Nephron (organoid): ENCODE results near the gene RAB31.

Experiments used
- H3K27ac Mint-ChIP-seq, 3 experiments: 2 replicates each; pipeline ENCODE4 v1.8.0; 2020; ENCODE audit warnings: mixed read lengths in 3 of 3, mild to moderate bottlenecking in 2 of 3, moderate library complexity in 1 of 3
- H3K27me3 Mint-ChIP-seq: 2 replicates; pipeline ENCODE4 v1.8.0; 2021; ENCODE audit warnings: low read depth, mild to moderate bottlenecking, moderate library complexity, mixed read lengths
- H3K36me3 Mint-ChIP-seq: 2 replicates; pipeline ENCODE4 v1.8.0; 2020; ENCODE audit warnings: low read depth, mixed read lengths
- H3K4me1 Mint-ChIP-seq: 2 replicates; pipeline ENCODE4 v1.8.0; 2020; ENCODE audit warnings: mixed read lengths
- H3K4me3 Mint-ChIP-seq, 3 experiments: 2 replicates each; pipeline ENCODE4 v1.8.0; 2020; ENCODE audit warnings: mild to moderate bottlenecking in 3 of 3, mixed read lengths in 3 of 3, moderate library complexity in 2 of 3
- H3K9me3 Mint-ChIP-seq: 2 replicates; pipeline ENCODE4 v1.8.0; 2020; ENCODE audit warnings: mixed read lengths
- TF ChIP-seq, protein P1 (sequence below), 3 experiments: fragments of 200-600 bp; sonication (generic); IDR thresholded peaks; one replicate each; pipeline ENCODE4 v1.5.0; 2021; ENCODE audit warnings: antibody characterized with exemption in 3 of 3; ENCODE audit not compliant: unreplicated experiment in 3 of 3

The RAB31 gene

DNA sequence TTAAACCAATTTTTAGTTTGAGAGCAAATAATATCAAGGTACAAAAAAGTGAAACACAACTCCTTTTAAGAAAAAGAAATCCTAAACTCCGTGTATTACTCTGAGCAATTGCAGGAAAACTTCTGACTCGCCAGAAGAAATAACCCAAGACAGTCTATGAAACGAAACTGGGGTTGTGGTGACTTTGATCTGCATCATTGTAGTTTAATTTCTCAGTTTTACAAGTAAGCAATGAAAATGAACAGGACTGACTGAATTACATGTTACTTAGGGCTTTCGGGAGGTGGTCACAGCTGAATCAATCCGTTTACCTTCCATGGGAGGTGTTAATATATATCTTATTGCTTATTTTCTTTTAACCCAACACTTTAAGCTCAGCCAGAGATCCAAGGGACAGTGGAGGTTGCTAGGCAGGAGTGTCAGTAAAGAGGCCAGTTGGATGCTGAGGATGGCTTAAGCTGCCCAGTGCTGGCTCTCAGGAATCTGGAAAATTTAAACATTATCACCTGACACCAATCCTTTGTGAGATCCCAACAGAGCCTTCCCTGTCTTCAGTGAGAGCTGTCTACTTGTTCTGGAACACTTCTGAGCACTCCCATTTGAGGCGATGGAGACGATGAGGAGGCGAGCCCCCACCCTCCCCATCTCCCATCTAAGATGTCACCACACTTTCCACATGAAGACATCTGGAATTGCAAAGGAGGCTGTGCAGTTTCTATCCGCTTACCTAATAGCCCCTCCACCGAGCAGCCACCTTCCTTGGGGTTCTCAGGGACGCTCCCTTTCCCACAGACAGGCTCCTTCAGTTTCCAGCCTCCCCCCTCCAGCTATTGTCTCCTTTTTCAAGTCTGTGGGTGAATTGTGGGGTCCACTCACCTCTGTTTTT is 3.6 kb upstream of the RAB31 start:
- TF ChIP-seq, protein P1, sequence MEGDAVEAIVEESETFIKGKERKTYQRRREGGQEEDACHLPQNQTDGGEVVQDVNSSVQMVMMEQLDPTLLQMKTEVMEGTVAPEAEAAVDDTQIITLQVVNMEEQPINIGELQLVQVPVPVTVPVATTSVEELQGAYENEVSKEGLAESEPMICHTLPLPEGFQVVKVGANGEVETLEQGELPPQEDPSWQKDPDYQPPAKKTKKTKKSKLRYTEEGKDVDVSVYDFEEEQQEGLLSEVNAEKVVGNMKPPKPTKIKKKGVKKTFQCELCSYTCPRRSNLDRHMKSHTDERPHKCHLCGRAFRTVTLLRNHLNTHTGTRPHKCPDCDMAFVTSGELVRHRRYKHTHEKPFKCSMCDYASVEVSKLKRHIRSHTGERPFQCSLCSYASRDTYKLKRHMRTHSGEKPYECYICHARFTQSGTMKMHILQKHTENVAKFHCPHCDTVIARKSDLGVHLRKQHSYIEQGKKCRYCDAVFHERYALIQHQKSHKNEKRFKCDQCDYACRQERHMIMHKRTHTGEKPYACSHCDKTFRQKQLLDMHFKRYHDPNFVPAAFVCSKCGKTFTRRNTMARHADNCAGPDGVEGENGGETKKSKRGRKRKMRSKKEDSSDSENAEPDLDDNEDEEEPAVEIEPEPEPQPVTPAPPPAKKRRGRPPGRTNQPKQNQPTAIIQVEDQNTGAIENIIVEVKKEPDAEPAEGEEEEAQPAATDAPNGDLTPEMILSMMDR (IDR thresholded peaks at IDR 0.05; ENCODE audit: unreplicated experiment in 3 of 3), result no peak
- no peaks in the 10 kb centered on the region for H3K9me3 Mint-ChIP-seq

DNA sequence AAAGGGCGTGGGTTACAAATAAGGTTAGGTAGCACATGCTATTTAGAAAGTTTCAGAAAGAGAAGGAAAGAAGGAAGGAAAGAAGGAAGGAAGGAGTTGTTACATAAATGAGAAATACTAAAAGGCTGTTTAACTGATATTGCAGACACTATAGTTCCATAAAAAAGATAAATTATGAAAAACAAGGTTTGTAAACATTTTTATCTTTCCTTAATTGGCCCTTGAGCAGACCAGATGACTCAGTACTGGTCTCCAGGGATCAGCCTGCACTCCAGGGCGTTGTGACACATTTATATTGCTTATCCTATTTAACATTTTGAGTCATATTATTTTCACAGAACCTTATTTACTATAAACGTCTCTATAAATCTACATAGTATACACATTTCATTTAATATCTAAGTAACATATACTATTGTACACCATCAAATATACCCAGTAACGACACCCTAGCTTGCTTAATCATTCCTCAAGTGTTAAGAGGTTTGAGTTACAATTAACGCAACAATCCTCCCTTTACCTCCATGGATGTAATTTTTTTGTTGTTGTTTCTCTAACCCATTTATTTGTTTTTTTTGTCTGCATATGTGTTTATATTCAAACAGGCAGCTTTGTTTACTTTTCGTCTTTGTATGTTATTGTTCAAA is 2.8 kb upstream of the RAB31 start:
- Mint-ChIP-seq H3K27ac (peak overlapping the region in 1 of 3 experiments; percentile 30), H3K4me1 (peaks cover 28% of the 10 kb centered on the region), H3K27me3 (peaks cover 39% of the 10 kb centered on the region), H3K9me3 (no peaks in the 10 kb centered on the region), H3K36me3 (no peaks in the 10 kb centered on the region), H3K4me3 (peak overlapping the region in 1 of 3 experiments; percentile 3)
- TF ChIP-seq, protein P1 (IDR thresholded peaks at IDR 0.05; ENCODE audit: unreplicated experiment in 3 of 3), result no peak

More for the DNA sequence above, 3.6 kb upstream of the RAB31 start:
- Mint-ChIP-seq H3K4me1 (peaks cover 24% of the 10 kb centered on the region), H3K27ac (peak overlapping the region in 1 of 3 experiments; percentile 9), H3K36me3 (no peaks in the 10 kb centered on the region), H3K27me3 (peaks cover 31% of the 10 kb centered on the region), H3K4me3 (peak overlapping the region in 1 of 3 experiments; percentile 3)

DNA sequence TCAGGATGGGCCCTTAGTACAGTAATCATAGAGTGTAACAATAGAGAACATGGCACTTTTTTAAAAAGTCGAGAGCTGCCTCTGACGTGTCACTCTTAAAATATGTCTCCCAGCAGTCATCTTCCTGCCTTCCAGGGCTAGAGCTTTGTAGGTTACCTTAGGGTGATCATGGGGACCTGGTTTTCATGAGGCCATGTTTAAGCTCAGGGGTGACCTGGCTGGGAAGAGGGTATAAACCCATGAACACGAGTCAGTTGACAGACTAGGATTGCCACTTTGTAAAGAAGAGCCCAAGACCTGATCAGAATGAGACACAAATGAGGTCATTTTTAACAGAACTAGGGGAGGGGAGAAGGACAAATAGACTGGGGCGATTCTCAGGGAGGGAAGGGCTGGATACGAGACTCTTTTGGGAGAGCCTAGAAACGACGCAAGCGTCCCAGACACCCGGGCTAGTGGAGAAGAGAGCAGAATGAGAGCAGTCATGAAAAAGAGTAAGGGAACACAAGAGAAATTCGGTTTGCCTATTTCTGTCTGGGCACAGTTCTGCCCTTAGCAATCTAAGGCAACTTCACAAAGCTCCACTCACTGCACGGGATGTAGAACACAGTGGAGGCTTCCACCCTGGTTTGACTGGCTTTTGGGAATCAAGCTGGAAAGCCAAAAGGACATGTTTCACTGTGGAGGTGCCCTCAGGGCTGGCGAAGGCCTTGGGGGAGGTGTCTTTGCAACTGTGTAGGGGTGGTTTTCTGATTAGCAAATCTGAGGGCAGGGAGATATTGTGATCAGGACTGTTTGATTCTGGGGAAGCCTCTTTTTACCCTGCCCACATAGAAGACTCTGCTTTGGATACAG is 1.8 kb upstream of the RAB31 start:
- TF ChIP-seq, protein P1 (IDR thresholded peaks at IDR 0.05; ENCODE audit: unreplicated experiment in 3 of 3), result no peak
- Mint-ChIP-seq H3K4me3 (peak overlapping the region; percentile 72 to 87 (median 82)), H3K9me3 (no peaks in the 10 kb centered on the region), H3K36me3 (no peaks in the 10 kb centered on the region), H3K27me3 (peaks cover 44% of the 10 kb centered on the region), H3K4me1 (peaks cover 25% of the 10 kb centered on the region), H3K27ac (peak overlapping the region; percentile 86 to 96 (median 90))

DNA sequence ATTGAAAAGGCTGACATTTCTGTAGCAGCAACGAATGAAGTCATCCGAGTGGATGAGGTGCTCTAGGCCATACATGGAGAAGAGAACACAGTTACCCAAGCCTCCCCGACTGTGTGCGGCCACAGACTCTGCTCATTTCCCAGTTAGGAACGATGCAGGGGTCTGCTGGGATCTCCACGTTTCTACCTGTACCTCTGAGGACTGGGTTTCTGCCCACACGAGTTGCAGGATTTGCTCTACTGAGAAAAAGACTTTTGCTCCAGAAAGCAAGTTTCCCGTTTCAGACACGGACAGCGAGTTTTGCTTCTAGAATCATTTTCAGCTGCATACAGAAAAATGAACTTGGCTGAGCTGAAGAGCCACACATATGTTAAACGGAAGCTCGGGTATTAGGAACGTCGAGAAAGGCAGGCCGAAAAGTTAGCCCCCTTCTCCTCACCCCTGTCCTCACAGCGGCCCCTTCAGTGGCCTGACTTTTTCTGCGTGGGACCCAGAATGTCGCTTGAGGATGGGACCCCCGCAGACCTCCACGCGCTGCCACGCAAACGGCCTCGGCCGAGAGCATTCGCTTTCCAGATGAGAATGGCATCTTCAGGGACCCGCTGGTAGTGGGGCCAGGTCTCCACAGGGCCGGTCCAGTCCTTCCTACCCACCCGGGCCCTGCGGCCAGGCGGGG is 582 bp upstream of the RAB31 start:
- H3K4me1 Mint-ChIP-seq, result peaks cover 25% of the 10 kb centered on the region
- no peaks in the 10 kb centered on the region for H3K9me3 Mint-ChIP-seq
- H3K36me3 Mint-ChIP-seq, result no peaks in the 10 kb centered on the region
- TF ChIP-seq, protein P1 (IDR thresholded peaks at IDR 0.05; ENCODE audit: unreplicated experiment in 3 of 3), result no peak
- peak overlapping the region; percentile 86 to 96 (median 90) for H3K27ac Mint-ChIP-seq
- H3K4me3 Mint-ChIP-seq, result peak overlapping the region; percentile 72 to 87 (median 82)
- H3K27me3 Mint-ChIP-seq, result peaks cover 48% of the 10 kb centered on the region
